Progenitor cell of endocrine pancreas (in vitro differentiated cells): ENCODE measurements around the gene BRIP1. TPM values are rescaled to one million over a fixed set of nuclear protein-coding genes. Genes with fewer than 3 reads are reported as not detected.

Experiments
- DNase-seq: peaks from one replicate; pipeline ENCODE4 v3.0.0; 2021; ENCODE audit warnings: low spot score; ENCODE audit not compliant: unreplicated experiment
- H3K27ac Mint-ChIP-seq: 2 replicates; pipeline ENCODE4 v1.8.0; 2021; ENCODE audit warnings: mild to moderate bottlenecking, moderate library complexity, mixed read lengths
- H3K27me3 Mint-ChIP-seq: 2 replicates; pipeline ENCODE4 v1.8.0; 2021; ENCODE audit warnings: mixed read lengths
- H3K36me3 Mint-ChIP-seq: 2 replicates; pipeline ENCODE4 v1.8.0; 2022; ENCODE audit warnings: mixed read lengths; ENCODE audit not compliant: insufficient read depth
- H3K4me1 Mint-ChIP-seq: 2 replicates; pipeline ENCODE4 v1.8.0; 2021; ENCODE audit warnings: low read depth, mixed read lengths
- H3K4me3 Mint-ChIP-seq: 2 replicates; pipeline ENCODE4 v1.8.0; 2021; ENCODE audit warnings: low read depth, mild to moderate bottlenecking, moderate library complexity, mixed read lengths
- H3K9me3 Mint-ChIP-seq: 2 replicates; pipeline ENCODE4 v1.8.0; 2021; ENCODE audit warnings: low read depth, mixed read lengths
- CTCF ChIP-seq: fragments of 200-600 bp; sonication (generic); IDR thresholded peaks from one replicate; pipeline ENCODE4 v1.5.0; 2021; ENCODE audit warnings: antibody characterized with exemption, mild to moderate bottlenecking; ENCODE audit not compliant: unreplicated experiment
- total RNA-seq: library from RNA; stranded (reverse); gene quantifications from 2 replicates; pipeline ENCODE4 v1.2.1, GENCODE V29; 2021

BRIP1 gene
- total RNA-seq, 1 donor from 2014 or later, result 13.5 TPM

DNA sequence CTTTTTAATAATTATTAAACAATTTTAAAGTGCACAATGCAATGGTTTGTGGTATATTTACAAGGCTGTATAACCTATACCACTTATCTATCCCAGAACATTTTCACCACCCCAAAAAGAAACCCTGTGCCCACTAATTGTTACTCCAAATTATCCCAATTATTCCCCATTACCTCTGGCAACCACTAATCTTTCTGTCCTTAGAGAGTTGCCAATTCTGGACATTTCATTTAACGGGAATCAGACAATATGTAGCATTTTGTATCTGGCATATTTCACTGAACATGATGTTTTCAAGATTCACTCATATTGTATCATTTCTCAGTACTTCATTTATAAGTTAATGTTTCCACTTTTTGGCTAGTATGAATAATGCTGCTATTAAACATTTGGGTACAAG is 169.2 kb downstream of the BRIP1 start:
- no peak for TF ChIP-seq CTCF
- peaks cover 25% of the 10 kb centered on the region for H3K36me3 Mint-ChIP-seq
- peaks cover 12% of the 10 kb centered on the region for H3K9me3 Mint-ChIP-seq
- DNase-seq, result no peak
- no peaks in the 10 kb centered on the region for H3K4me1 Mint-ChIP-seq
- H3K27ac Mint-ChIP-seq, result no peak overlapping the region
- H3K4me3 Mint-ChIP-seq, result no peak overlapping the region
- no peaks in the 10 kb centered on the region for H3K27me3 Mint-ChIP-seq

GRCh38 chr17:61689610-61690180 is 173.6 kb downstream of the BRIP1 start:
- H3K27me3 Mint-ChIP-seq, result no peaks in the 10 kb centered on the region
- H3K4me1 Mint-ChIP-seq, result no peaks in the 10 kb centered on the region
- H3K9me3 Mint-ChIP-seq, result no peaks in the 10 kb centered on the region
- no peak overlapping the region for H3K4me3 Mint-ChIP-seq
- no peak for TF ChIP-seq CTCF
- DNase-seq, result no peak
- no peak overlapping the region for H3K27ac Mint-ChIP-seq
- H3K36me3 Mint-ChIP-seq, result peaks cover 12% of the 10 kb centered on the region

GRCh38 chr17:61687769-61688168 is 175.6 kb downstream of the BRIP1 start:
- H3K4me3 Mint-ChIP-seq, result no peak overlapping the region
- H3K4me1 Mint-ChIP-seq, result no peaks in the 10 kb centered on the region
- DNase-seq, result no peak
- H3K27me3 Mint-ChIP-seq, result no peaks in the 10 kb centered on the region
- no peak for TF ChIP-seq CTCF
- peaks cover 11% of the 10 kb centered on the region for H3K36me3 Mint-ChIP-seq
- no peaks in the 10 kb centered on the region for H3K9me3 Mint-ChIP-seq
- H3K27ac Mint-ChIP-seq, result no peak overlapping the region

DNA sequence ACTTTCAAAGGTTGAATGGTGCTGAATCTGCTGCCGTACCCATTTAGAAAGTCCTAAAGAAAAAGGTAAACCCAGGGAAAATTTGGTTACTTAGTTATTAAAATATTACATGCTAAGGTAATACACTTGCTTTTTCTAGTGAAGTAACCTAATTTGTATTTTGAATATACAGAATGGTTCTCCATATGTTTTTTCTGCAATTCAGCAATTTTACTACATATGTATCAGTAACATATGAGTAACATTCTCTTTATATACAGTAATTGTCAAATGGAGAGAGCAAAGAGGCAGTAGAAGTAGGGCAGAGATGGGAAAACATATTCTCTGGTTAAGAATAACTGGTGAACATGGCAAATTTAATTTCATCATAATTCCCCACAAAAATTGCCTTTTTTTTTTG is 177.2 kb downstream of the BRIP1 start:
- H3K27me3 Mint-ChIP-seq, result no peaks in the 10 kb centered on the region
- H3K27ac Mint-ChIP-seq, result no peak overlapping the region
- H3K9me3 Mint-ChIP-seq, result no peaks in the 10 kb centered on the region
- no peaks in the 10 kb centered on the region for H3K4me1 Mint-ChIP-seq
- TF ChIP-seq CTCF, result no peak
- peaks cover 9% of the 10 kb centered on the region for H3K36me3 Mint-ChIP-seq
- DNase-seq, result no peak
- H3K4me3 Mint-ChIP-seq, result no peak overlapping the region

DNA sequence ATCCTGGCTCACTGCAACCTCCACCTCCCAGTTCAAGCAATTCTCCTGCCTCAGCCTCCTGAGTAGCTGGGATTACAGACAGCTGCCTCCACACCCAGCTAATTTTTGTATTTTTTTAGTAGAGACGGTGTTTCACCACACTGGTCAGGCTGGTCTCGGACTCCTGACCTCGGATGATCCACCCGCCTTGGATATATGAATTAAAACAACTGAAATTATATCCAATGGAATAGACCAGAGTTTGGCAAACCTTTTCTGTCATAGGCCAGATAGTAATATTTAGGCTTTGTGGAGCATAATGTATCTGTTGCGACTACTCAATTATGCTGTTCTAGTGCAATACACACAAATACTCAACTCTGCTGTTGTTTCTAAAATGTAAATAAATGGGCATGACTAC is 178.5 kb downstream of the BRIP1 start:
- no peak for DNase-seq
- TF ChIP-seq CTCF, result no peak
- Mint-ChIP-seq H3K27me3 (no peaks in the 10 kb centered on the region), H3K36me3 (peaks cover 8% of the 10 kb centered on the region), H3K27ac (no peak overlapping the region), H3K4me1 (no peaks in the 10 kb centered on the region), H3K4me3 (no peak overlapping the region), H3K9me3 (peaks cover 3% of the 10 kb centered on the region)
